Mesendoderm (in vitro differentiated cells): ENCODE results near the gene HS6ST3.

ENCODE experiments used
- DNase-seq: peaks from one replicate; pipeline ENCODE4 v3.0.0; 2013
- H2AK5ac ChIP-seq: 2 replicates; pipeline ENCODE4 v1.6.1; 2013; ENCODE audit warnings: low read length, inconsistent platforms
- H2BK120ac ChIP-seq: 2 replicates; pipeline ENCODE4 v1.6.1; 2013; ENCODE audit warnings: low read depth, mild to moderate bottlenecking, low read length, moderate library complexity, mixed read lengths
- H2BK15ac ChIP-seq: replicated peaks from 2 replicates; pipeline ENCODE4 v1.6.1; 2013; ENCODE audit warnings: low read depth, mild to moderate bottlenecking, moderate library complexity
- H2BK5ac ChIP-seq: 2 replicates; pipeline ENCODE4 v1.6.1; 2013; ENCODE audit warnings: low read length, inconsistent platforms
- H3K18ac ChIP-seq: 2 replicates; pipeline ENCODE4 v1.6.1; 2013; ENCODE audit warnings: mild to moderate bottlenecking, low read length, mixed read lengths
- H3K23ac ChIP-seq: one replicate; pipeline ENCODE4 v1.6.1; 2013; ENCODE audit warnings: low read length
- H3K27ac ChIP-seq: 2 replicates; pipeline ENCODE4 v1.5.1; 2013; ENCODE audit warnings: low read depth, mild to moderate bottlenecking, inconsistent platforms, low read length, moderate library complexity
- H3K27me3 ChIP-seq: 2 replicates; pipeline ENCODE4 v1.6.1; 2013; ENCODE audit warnings: low read length, control low read depth, mild to moderate bottlenecking, inconsistent platforms; ENCODE audit not compliant: insufficient read depth, poor library complexity
- H3K36me3 ChIP-seq: 2 replicates; pipeline ENCODE4 v1.6.1; 2013; ENCODE audit warnings: low read length, inconsistent platforms; ENCODE audit not compliant: control insufficient read depth, insufficient read depth
- H3K4ac ChIP-seq: one replicate; pipeline ENCODE4 v1.6.1; 2013; ENCODE audit warnings: low read depth, mild to moderate bottlenecking, low read length, moderate library complexity
- H3K4me1 ChIP-seq: 2 replicates; pipeline ENCODE4 v1.6.1; 2013; ENCODE audit warnings: low read depth, low read length, inconsistent platforms; ENCODE audit not compliant: control insufficient read depth
- H3K4me2 ChIP-seq: 2 replicates; pipeline ENCODE4 v1.6.1; 2013; ENCODE audit warnings: low read length
- H3K4me3 ChIP-seq: 2 replicates; pipeline ENCODE4 v1.5.1; 2013; ENCODE audit warnings: mild to moderate bottlenecking, low read length
- H3K56ac ChIP-seq: one replicate; pipeline ENCODE4 v1.6.1; 2013; ENCODE audit warnings: low read length
- H3K79me1 ChIP-seq: 2 replicates; pipeline ENCODE4 v1.6.1; 2013; ENCODE audit warnings: low read length, inconsistent platforms
- H3K79me2 ChIP-seq: 2 replicates; pipeline ENCODE4 v1.6.1; 2013; ENCODE audit warnings: mild to moderate bottlenecking, low read length; ENCODE audit not compliant: control insufficient read depth, insufficient read depth
- H3K9ac ChIP-seq: 2 replicates; pipeline ENCODE4 v1.6.1; 2013; ENCODE audit warnings: low read length, inconsistent platforms
- H4K5ac ChIP-seq: one replicate; pipeline ENCODE4 v1.6.1; 2013; ENCODE audit warnings: low read length
- H4K8ac ChIP-seq: one replicate; pipeline ENCODE4 v1.6.1; 2013; ENCODE audit warnings: low read depth, mild to moderate bottlenecking, control low read depth, low read length, moderate library complexity
- WGBS: extraction: QIAGEN DNeasy Blood & Tissue Kit; methylation state at CpG from one replicate; pipeline ENCODE4 v1.1.7; 2013; ENCODE audit warnings: low lambda C conversion rate, missing lambda C conversion rate; ENCODE audit not compliant: insufficient coverage; ENCODE audit errors: extremely low coverage; 5-methylcytosine and 5-hydroxymethylcytosine counted together

Gene HS6ST3

GRCh38 chr13:96651598-96651997 lies 561.7 kb downstream of the HS6ST3 start:
- no peak overlapping the region for H3K9ac ChIP-seq
- H3K79me2 ChIP-seq, result no peaks in the 10 kb centered on the region
- H3K18ac ChIP-seq, result no peak overlapping the region
- no peak overlapping the region for H3K4me3 ChIP-seq
- H3K36me3 ChIP-seq, result no peaks in the 10 kb centered on the region
- no peak overlapping the region for H2BK15ac ChIP-seq
- no peak overlapping the region for H2AK5ac ChIP-seq
- H3K4ac ChIP-seq, result no peak overlapping the region
- H3K79me1 ChIP-seq, result no peaks in the 10 kb centered on the region
- no peak overlapping the region for H3K27ac ChIP-seq
- no peak overlapping the region for H2BK120ac ChIP-seq
- no peak overlapping the region for H3K56ac ChIP-seq
- no peak overlapping the region for H3K4me2 ChIP-seq
- no peak overlapping the region for H3K23ac ChIP-seq
- no peak overlapping the region for H4K5ac ChIP-seq
- no peak for DNase-seq
- no CpG with 5 or more reads among the region's 1 CpG for WGBS
- no peak overlapping the region for H4K8ac ChIP-seq
- no peak overlapping the region for H2BK5ac ChIP-seq
- H3K27me3 ChIP-seq, result no peaks in the 10 kb centered on the region
- H3K4me1 ChIP-seq, result no peaks in the 10 kb centered on the region

GRCh38 chr13:96652506-96652905 lies 562.6 kb downstream of the HS6ST3 start:
- H3K18ac ChIP-seq, result no peak overlapping the region
- no peak overlapping the region for H3K27ac ChIP-seq
- H3K56ac ChIP-seq, result no peak overlapping the region
- H4K5ac ChIP-seq, result no peak overlapping the region
- no peaks in the 10 kb centered on the region for H3K36me3 ChIP-seq
- H2AK5ac ChIP-seq, result no peak overlapping the region
- no peak overlapping the region for H2BK15ac ChIP-seq
- no peak overlapping the region for H3K9ac ChIP-seq
- no peak overlapping the region for H4K8ac ChIP-seq
- DNase-seq, result no peak
- H3K4me3 ChIP-seq, result no peak overlapping the region
- no peak overlapping the region for H2BK5ac ChIP-seq
- H3K4me2 ChIP-seq, result no peak overlapping the region
- no peak overlapping the region for H2BK120ac ChIP-seq
- no peaks in the 10 kb centered on the region for H3K79me2 ChIP-seq
- no peaks in the 10 kb centered on the region for H3K79me1 ChIP-seq
- no peak overlapping the region for H3K23ac ChIP-seq
- H3K4me1 ChIP-seq, result no peaks in the 10 kb centered on the region
- no peak overlapping the region for H3K4ac ChIP-seq
- H3K27me3 ChIP-seq, result no peaks in the 10 kb centered on the region

GRCh38 chr13:96661612-96662011 lies 571.7 kb downstream of the HS6ST3 start:
- H3K4me1 ChIP-seq, result no peaks in the 10 kb centered on the region
- H4K8ac ChIP-seq, result no peak overlapping the region
- no peak overlapping the region for H3K18ac ChIP-seq
- no peak overlapping the region for H3K9ac ChIP-seq
- no peak overlapping the region for H3K27ac ChIP-seq
- no CpG with 5 or more reads among the region's 2 CpGs for WGBS
- H3K79me1 ChIP-seq, result no peaks in the 10 kb centered on the region
- no peak overlapping the region for H3K4ac ChIP-seq
- no peak overlapping the region for H2BK5ac ChIP-seq
- H2AK5ac ChIP-seq, result no peak overlapping the region
- no peak overlapping the region for H4K5ac ChIP-seq
- no peak overlapping the region for H3K23ac ChIP-seq
- H2BK120ac ChIP-seq, result no peak overlapping the region
- no peak overlapping the region for H3K4me3 ChIP-seq
- H3K4me2 ChIP-seq, result no peak overlapping the region
- no peak for DNase-seq
- H3K36me3 ChIP-seq, result no peaks in the 10 kb centered on the region
- H3K56ac ChIP-seq, result no peak overlapping the region
- no peaks in the 10 kb centered on the region for H3K27me3 ChIP-seq
- H3K79me2 ChIP-seq, result no peaks in the 10 kb centered on the region
- H2BK15ac ChIP-seq, result no peak overlapping the region

GRCh38 chr13:96662036-96662435 lies 572.1 kb downstream of the HS6ST3 start:
- no peak overlapping the region for H3K4ac ChIP-seq
- H3K36me3 ChIP-seq, result no peaks in the 10 kb centered on the region
- no peak overlapping the region for H2BK5ac ChIP-seq
- H3K4me3 ChIP-seq, result no peak overlapping the region
- no peak overlapping the region for H3K23ac ChIP-seq
- H3K79me2 ChIP-seq, result no peaks in the 10 kb centered on the region
- no peak for DNase-seq
- H3K9ac ChIP-seq, result no peak overlapping the region
- H3K4me2 ChIP-seq, result no peak overlapping the region
- WGBS, result no CpG with 5 or more reads among the region's 3 CpGs
- no peak overlapping the region for H3K27ac ChIP-seq
- no peak overlapping the region for H4K8ac ChIP-seq
- H3K4me1 ChIP-seq, result no peaks in the 10 kb centered on the region
- H3K56ac ChIP-seq, result no peak overlapping the region
- H4K5ac ChIP-seq, result no peak overlapping the region
- no peak overlapping the region for H2BK120ac ChIP-seq
- H3K79me1 ChIP-seq, result no peaks in the 10 kb centered on the region
- no peak overlapping the region for H3K18ac ChIP-seq
- H3K27me3 ChIP-seq, result no peaks in the 10 kb centered on the region
- no peak overlapping the region for H2AK5ac ChIP-seq
- H2BK15ac ChIP-seq, result no peak overlapping the region

- Histone ChIP-seq H3K4me2 (no peak overlapping the region), H3K36me3 (no peaks in the 10 kb centered on the region), H4K8ac (no peak overlapping the region), H3K18ac (no peak overlapping the region), H2BK15ac (no peak overlapping the region), H3K56ac (no peak overlapping the region), H3K4me3 (no peak overlapping the region), H3K27ac (no peak overlapping the region), H2AK5ac (no peak overlapping the region), H3K27me3 (no peaks in the 10 kb centered on the region), H3K4me1 (no peaks in the 10 kb centered on the region), H3K4ac (no peak overlapping the region), H3K9ac (no peak overlapping the region), H2BK120ac (no peak overlapping the region), H3K79me1 (no peaks in the 10 kb centered on the region), H3K23ac (no peak overlapping the region), H2BK5ac (no peak overlapping the region), H4K5ac (no peak overlapping the region), H3K79me2 (no peaks in the 10 kb centered on the region)
- WGBS, result no CpG with 5 or more reads among the region's 5 CpGs
- no peak for DNase-seq
Measured at GRCh38 chr13:96667294-96668018, 577.5 kb downstream of the HS6ST3 start.

- Histone ChIP-seq H3K4me1 (no peaks in the 10 kb centered on the region), H2BK120ac (no peak overlapping the region), H3K23ac (no peak overlapping the region), H4K8ac (no peak overlapping the region), H2BK5ac (no peak overlapping the region), H3K27me3 (no peaks in the 10 kb centered on the region), H3K27ac (no peak overlapping the region), H3K18ac (no peak overlapping the region), H3K79me1 (no peaks in the 10 kb centered on the region), H3K56ac (no peak overlapping the region), H3K4ac (no peak overlapping the region), H3K4me2 (no peak overlapping the region), H3K9ac (no peak overlapping the region), H2AK5ac (no peak overlapping the region), H3K4me3 (no peak overlapping the region), H4K5ac (no peak overlapping the region), H3K79me2 (no peaks in the 10 kb centered on the region), H2BK15ac (no peak overlapping the region), H3K36me3 (no peaks in the 10 kb centered on the region)
- no peak for DNase-seq
Measured at GRCh38 chr13:96671073-96671472, 581.2 kb downstream of the HS6ST3 start.
